ENCODE results near the gene RHBDF2.
"Not testable (repeated sequence)": the region's sequence is repeated elsewhere in the genome, so short reads cannot be mapped to it uniquely, and the experiment has no call there.

RHBDF2 gene

GRCh38 chr17:76537578-76538280 lies 36.5 kb upstream of the RHBDF2 start, which contains the start of gene CYGB:
Gene CYGB (minus strand): TSS chr17:76537709. CDS start chr17:76537542, 167 bp downstream.
- DNase-seq: no peak

- no peak for DNase-seq
Observed at GRCh38 chr17:76537288-76537577, 36.0 kb upstream of the RHBDF2 start.

- DNase-seq: no peak
Observed at GRCh38 chr17:76536511-76537287, 35.5 kb upstream of the RHBDF2 start.

GRCh38 chr17:76535788-76536510 lies 34.7 kb upstream of the RHBDF2 start:
- no peak for DNase-seq

- DNase-seq: no peak
Observed at GRCh38 chr17:76534831-76535732, 33.9 kb upstream of the RHBDF2 start.

- not testable (repeated sequence) for DNase-seq
Observed at GRCh38 chr17:76533640-76534359, 32.6 kb upstream of the RHBDF2 start.

GRCh38 chr17:76532072-76532651 lies 30.9 kb upstream of the RHBDF2 start:
- no peak for DNase-seq

GRCh38 chr17:76531486-76532038 lies 30.3 kb upstream of the RHBDF2 start:
- DNase-seq: no peak

GRCh38 chr17:76530811-76531485 lies 29.7 kb upstream of the RHBDF2 start:
- DNase-seq: no peak

GRCh38 chr17:76530095-76530723 lies 29.0 kb upstream of the RHBDF2 start:
- DNase-seq: no peak

GRCh38 chr17:76529224-76530094 lies 28.2 kb upstream of the RHBDF2 start:
- DNase-seq: peak; percentile 58

- no peak for DNase-seq
Observed at GRCh38 chr17:76528528-76529223, 27.5 kb upstream of the RHBDF2 start.

GRCh38 chr17:76528156-76528527 lies 26.9 kb upstream of the RHBDF2 start:
- DNase-seq: no peak

GRCh38 chr17:76527430-76528111 lies 26.3 kb upstream of the RHBDF2 start:
- no peak for DNase-seq

- DNase-seq: not testable (repeated sequence)
Observed at GRCh38 chr17:76527016-76527415, 25.8 kb upstream of the RHBDF2 start.

- not testable (repeated sequence) for DNase-seq
Observed at GRCh38 chr17:76525513-76525833, 24.2 kb upstream of the RHBDF2 start.

GRCh38 chr17:76524598-76525512 lies 23.6 kb upstream of the RHBDF2 start:
- DNase-seq: no peak
